Measurements from ENCODE around the gene CHD2.
A peak's percentile ranks its signal among the peaks of the same experiment; 100 is the strongest.

The CHD2 gene

GRCh38 chr15:92906020-92906419 lies 5.9 kb downstream of the CHD2 start:
- H3K36me3 ChIP-seq (ENCODE audit: control insufficient read depth in 2 of 2, insufficient read depth in 2 of 2, low read length in 2 of 2), result peaks cover 0 to 9% of the 10 kb centered on the region in 2 donors
- peaks cover 60 to 78% of the 10 kb centered on the region in 2 donors for H3K4me1 ChIP-seq (ENCODE audit: control insufficient read depth in 2 of 2, insufficient read depth in 2 of 2, low read length in 2 of 2)
- peak overlapping the region in 1 of 2 donors; percentile 80 for H3K9ac ChIP-seq (ENCODE audit: low read depth in 1 of 2, low read length in 2 of 2)
- H3K4me3 ChIP-seq (ENCODE audit: low read length in 2 of 2), result peak overlapping the region; percentile 6 to 72
- H3K27ac ChIP-seq (ENCODE audit: low read depth in 2 of 2, low read length in 2 of 2), result peak overlapping the region; percentile 93 to 99
- no peaks in the 10 kb centered on the region for H3K9me3 ChIP-seq (ENCODE audit: control insufficient read depth in 2 of 2, low read length in 2 of 2)
- H3K27me3 ChIP-seq (ENCODE audit: control insufficient read depth in 2 of 2, insufficient read depth in 2 of 2, low read length in 2 of 2), result no peaks in the 10 kb centered on the region

DNA sequence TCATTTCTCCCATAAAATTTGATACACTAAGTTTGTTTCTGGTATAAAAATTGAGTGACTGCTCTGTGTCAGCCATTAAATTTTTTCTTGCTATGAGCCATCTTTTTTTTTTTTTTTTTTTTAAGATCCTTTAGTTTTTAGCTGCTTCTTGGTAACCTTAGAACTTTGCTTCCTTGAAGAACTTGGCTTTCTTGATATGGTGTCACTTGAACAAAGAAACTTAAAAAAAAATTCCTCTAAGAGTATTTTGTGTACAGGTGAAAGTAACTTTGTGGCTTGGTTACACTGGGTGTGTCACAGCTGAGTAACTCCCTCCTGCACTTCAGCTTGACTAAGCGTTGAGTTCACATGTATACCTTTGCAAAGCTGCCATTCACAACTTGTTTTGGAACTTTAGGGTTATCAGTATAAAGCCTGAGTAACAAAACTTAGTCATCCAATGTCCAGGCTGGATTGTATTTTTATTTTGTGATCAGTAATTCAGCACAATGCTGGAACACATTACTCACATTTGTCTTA lies 6.5 kb downstream of the CHD2 start:
- Histone ChIP-seq H3K27ac (ENCODE audit: low read depth in 2 of 2, low read length in 2 of 2) (peak overlapping the region; percentile 93 to 99), H3K36me3 (ENCODE audit: control insufficient read depth in 2 of 2, insufficient read depth in 2 of 2, low read length in 2 of 2) (peaks cover 0 to 9% of the 10 kb centered on the region in 2 donors), H3K4me3 (ENCODE audit: low read length in 2 of 2) (peak overlapping the region in 1 of 2 donors; percentile 72), H3K9ac (ENCODE audit: low read depth in 1 of 2, low read length in 2 of 2) (peak overlapping the region in 1 of 2 donors; percentile 80), H3K4me1 (ENCODE audit: control insufficient read depth in 2 of 2, insufficient read depth in 2 of 2, low read length in 2 of 2) (peaks cover 63 to 78% of the 10 kb centered on the region in 2 donors), H3K9me3 (ENCODE audit: control insufficient read depth in 2 of 2, low read length in 2 of 2) (no peaks in the 10 kb centered on the region), H3K27me3 (ENCODE audit: control insufficient read depth in 2 of 2, insufficient read depth in 2 of 2, low read length in 2 of 2) (no peaks in the 10 kb centered on the region)

DNA sequence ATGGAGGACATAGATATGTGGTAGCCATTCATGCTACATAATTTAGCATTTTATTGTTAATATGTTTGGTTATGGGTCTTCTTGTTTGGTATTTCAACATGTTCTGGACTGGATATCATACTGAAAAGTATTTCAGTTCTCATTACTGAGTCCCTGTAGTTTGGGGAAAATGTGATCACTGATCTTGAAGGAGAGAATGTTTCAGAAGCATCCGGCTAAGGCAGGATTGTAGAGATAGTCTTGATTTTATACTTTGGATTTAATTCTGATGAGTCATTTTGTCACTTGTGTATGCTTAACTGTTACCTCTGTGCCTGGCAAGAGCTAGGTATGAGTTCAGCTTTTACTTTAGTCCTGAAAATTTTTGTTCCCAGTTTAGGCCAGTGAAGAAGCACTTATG lies 7.1 kb downstream of the CHD2 start:
- H3K27ac ChIP-seq (ENCODE audit: low read depth in 2 of 2, low read length in 2 of 2), result peak overlapping the region; percentile 93 to 99
- peaks cover 0 to 9% of the 10 kb centered on the region in 2 donors for H3K36me3 ChIP-seq (ENCODE audit: control insufficient read depth in 2 of 2, insufficient read depth in 2 of 2, low read length in 2 of 2)
- peak overlapping the region in 1 of 2 donors; percentile 72 for H3K4me3 ChIP-seq (ENCODE audit: low read length in 2 of 2)
- peak overlapping the region; percentile 7 to 80 for H3K9ac ChIP-seq (ENCODE audit: low read depth in 1 of 2, low read length in 2 of 2)
- H3K9me3 ChIP-seq (ENCODE audit: control insufficient read depth in 2 of 2, low read length in 2 of 2), result no peaks in the 10 kb centered on the region
- H3K4me1 ChIP-seq (ENCODE audit: control insufficient read depth in 2 of 2, insufficient read depth in 2 of 2, low read length in 2 of 2), result peaks cover 68 to 76% of the 10 kb centered on the region in 2 donors
- H3K27me3 ChIP-seq (ENCODE audit: control insufficient read depth in 2 of 2, insufficient read depth in 2 of 2, low read length in 2 of 2), result no peaks in the 10 kb centered on the region

- H3K4me3 ChIP-seq (ENCODE audit: low read length in 2 of 2), result peak overlapping the region; percentile 38 to 59
- no peaks in the 10 kb centered on the region for H3K27me3 ChIP-seq (ENCODE audit: control insufficient read depth in 2 of 2, insufficient read depth in 2 of 2, low read length in 2 of 2)
- H3K4me1 ChIP-seq (ENCODE audit: control insufficient read depth in 2 of 2, insufficient read depth in 2 of 2, low read length in 2 of 2), result peaks cover 63 to 76% of the 10 kb centered on the region in 2 donors
- H3K9ac ChIP-seq (ENCODE audit: low read depth in 1 of 2, low read length in 2 of 2), result peak overlapping the region; percentile 34 to 80
- peaks cover 0 to 9% of the 10 kb centered on the region in 2 donors for H3K36me3 ChIP-seq (ENCODE audit: control insufficient read depth in 2 of 2, insufficient read depth in 2 of 2, low read length in 2 of 2)
- peak overlapping the region; percentile 93 to 99 for H3K27ac ChIP-seq (ENCODE audit: low read depth in 2 of 2, low read length in 2 of 2)
- H3K9me3 ChIP-seq (ENCODE audit: control insufficient read depth in 2 of 2, low read length in 2 of 2), result no peaks in the 10 kb centered on the region
Observed at GRCh38 chr15:92907896-92908712, 8.0 kb downstream of the CHD2 start.

DNA sequence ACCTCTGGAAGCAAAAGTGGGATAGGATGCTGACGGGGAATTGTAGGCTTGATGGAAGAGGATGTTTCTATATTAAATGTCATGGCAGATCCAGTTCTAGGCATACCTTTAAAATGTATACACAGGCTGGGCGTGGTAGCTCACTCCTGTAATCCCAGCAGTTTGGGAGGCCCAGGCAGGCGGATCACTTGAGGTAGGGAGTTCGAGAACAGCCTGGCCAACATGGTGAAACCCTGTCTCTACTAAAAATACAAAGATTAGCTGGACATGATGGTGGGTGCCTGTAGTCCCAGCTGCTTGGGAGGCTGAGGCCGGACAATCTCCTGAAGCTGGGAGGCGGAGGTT lies 8.6 kb downstream of the CHD2 start:
- Histone ChIP-seq H3K9me3 (ENCODE audit: control insufficient read depth in 2 of 2, low read length in 2 of 2) (no peaks in the 10 kb centered on the region), H3K27ac (ENCODE audit: low read depth in 2 of 2, low read length in 2 of 2) (peak overlapping the region; percentile 93 to 99), H3K27me3 (ENCODE audit: control insufficient read depth in 2 of 2, insufficient read depth in 2 of 2, low read length in 2 of 2) (no peaks in the 10 kb centered on the region), H3K4me3 (ENCODE audit: low read length in 2 of 2) (peak overlapping the region; percentile 38 to 59), H3K36me3 (ENCODE audit: control insufficient read depth in 2 of 2, insufficient read depth in 2 of 2, low read length in 2 of 2) (peaks cover 0 to 9% of the 10 kb centered on the region in 2 donors), H3K4me1 (ENCODE audit: control insufficient read depth in 2 of 2, insufficient read depth in 2 of 2, low read length in 2 of 2) (peaks cover 67 to 76% of the 10 kb centered on the region in 2 donors), H3K9ac (ENCODE audit: low read depth in 1 of 2, low read length in 2 of 2) (peak overlapping the region; percentile 34 to 35)

- peaks cover 73 to 78% of the 10 kb centered on the region in 2 donors for H3K4me1 ChIP-seq (ENCODE audit: control insufficient read depth in 2 of 2, insufficient read depth in 2 of 2, low read length in 2 of 2)
- no peaks in the 10 kb centered on the region for H3K9me3 ChIP-seq (ENCODE audit: control insufficient read depth in 2 of 2, low read length in 2 of 2)
- no peak overlapping the region for H3K4me3 ChIP-seq (ENCODE audit: low read length in 2 of 2)
- H3K9ac ChIP-seq (ENCODE audit: low read depth in 1 of 2, low read length in 2 of 2), result peak overlapping the region in 1 of 2 donors; percentile 7
- H3K27me3 ChIP-seq (ENCODE audit: control insufficient read depth in 2 of 2, insufficient read depth in 2 of 2, low read length in 2 of 2), result no peaks in the 10 kb centered on the region
- H3K36me3 ChIP-seq (ENCODE audit: control insufficient read depth in 2 of 2, insufficient read depth in 2 of 2, low read length in 2 of 2), result peaks cover 0 to 9% of the 10 kb centered on the region in 2 donors
- peak overlapping the region; percentile 41 to 93 for H3K27ac ChIP-seq (ENCODE audit: low read depth in 2 of 2, low read length in 2 of 2)
Observed at GRCh38 chr15:92909136-92909781, 9.1 kb downstream of the CHD2 start.

DNA sequence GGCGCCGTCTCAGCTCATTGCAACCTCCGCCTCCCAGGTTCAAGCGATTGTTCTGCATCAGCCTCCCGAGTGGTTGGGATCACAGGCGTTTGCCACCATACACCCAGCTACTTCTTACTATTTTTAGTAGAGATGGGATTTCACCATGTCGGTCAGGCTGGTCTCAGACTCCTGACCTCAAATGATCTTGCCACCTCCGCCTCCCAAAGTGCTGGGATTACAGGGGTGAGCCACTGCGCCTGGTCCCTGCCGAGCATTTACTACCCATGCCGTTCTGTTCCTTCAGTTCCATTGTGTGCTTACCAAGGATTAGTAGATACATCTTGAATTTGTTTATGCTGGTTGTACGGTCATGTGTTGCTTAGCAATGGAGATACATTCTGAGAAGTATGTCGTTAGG lies 10.3 kb downstream of the CHD2 start:
- H3K9ac ChIP-seq (ENCODE audit: low read depth in 1 of 2, low read length in 2 of 2), result no peak overlapping the region
- peak overlapping the region in 1 of 2 donors; percentile 1 for H3K27ac ChIP-seq (ENCODE audit: low read depth in 2 of 2, low read length in 2 of 2)
- peaks cover 72 to 76% of the 10 kb centered on the region in 2 donors for H3K4me1 ChIP-seq (ENCODE audit: control insufficient read depth in 2 of 2, insufficient read depth in 2 of 2, low read length in 2 of 2)
- no peak overlapping the region for H3K4me3 ChIP-seq (ENCODE audit: low read length in 2 of 2)
- peaks cover 0 to 9% of the 10 kb centered on the region in 2 donors for H3K36me3 ChIP-seq (ENCODE audit: control insufficient read depth in 2 of 2, insufficient read depth in 2 of 2, low read length in 2 of 2)
- no peaks in the 10 kb centered on the region for H3K9me3 ChIP-seq (ENCODE audit: control insufficient read depth in 2 of 2, low read length in 2 of 2)
- H3K27me3 ChIP-seq (ENCODE audit: control insufficient read depth in 2 of 2, insufficient read depth in 2 of 2, low read length in 2 of 2), result no peaks in the 10 kb centered on the region

DNA sequence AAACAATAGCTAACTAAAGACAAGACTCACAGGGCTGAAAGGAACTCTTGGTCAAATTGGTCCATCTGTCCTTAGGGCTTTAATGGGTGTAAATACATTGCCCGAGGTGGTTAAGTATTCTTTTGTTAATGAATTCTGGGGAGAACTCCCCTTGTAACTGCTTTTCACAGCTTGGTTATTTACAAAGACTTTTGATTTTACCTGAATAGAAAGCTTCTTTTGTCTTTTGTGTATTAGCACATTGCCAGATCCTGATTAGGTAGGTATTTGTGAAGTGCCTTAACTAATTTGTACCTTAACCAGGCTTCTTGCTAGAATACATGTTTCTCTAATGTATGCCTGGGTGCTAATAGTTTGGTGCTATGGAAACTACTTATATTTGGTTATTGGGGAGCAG lies 14.0 kb downstream of the CHD2 start:
- Histone ChIP-seq H3K9ac (ENCODE audit: low read depth in 1 of 2, low read length in 2 of 2) (peak overlapping the region in 1 of 2 donors; percentile 8), H3K4me1 (ENCODE audit: control insufficient read depth in 2 of 2, insufficient read depth in 2 of 2, low read length in 2 of 2) (peaks cover 40 to 48% of the 10 kb centered on the region in 2 donors), H3K36me3 (ENCODE audit: control insufficient read depth in 2 of 2, insufficient read depth in 2 of 2, low read length in 2 of 2) (peaks cover 0 to 12% of the 10 kb centered on the region in 2 donors), H3K4me3 (ENCODE audit: low read length in 2 of 2) (no peak overlapping the region), H3K9me3 (ENCODE audit: control insufficient read depth in 2 of 2, low read length in 2 of 2) (no peaks in the 10 kb centered on the region), H3K27me3 (ENCODE audit: control insufficient read depth in 2 of 2, insufficient read depth in 2 of 2, low read length in 2 of 2) (no peaks in the 10 kb centered on the region), H3K27ac (ENCODE audit: low read depth in 2 of 2, low read length in 2 of 2) (peak overlapping the region; percentile 65 to 88)

DNA sequence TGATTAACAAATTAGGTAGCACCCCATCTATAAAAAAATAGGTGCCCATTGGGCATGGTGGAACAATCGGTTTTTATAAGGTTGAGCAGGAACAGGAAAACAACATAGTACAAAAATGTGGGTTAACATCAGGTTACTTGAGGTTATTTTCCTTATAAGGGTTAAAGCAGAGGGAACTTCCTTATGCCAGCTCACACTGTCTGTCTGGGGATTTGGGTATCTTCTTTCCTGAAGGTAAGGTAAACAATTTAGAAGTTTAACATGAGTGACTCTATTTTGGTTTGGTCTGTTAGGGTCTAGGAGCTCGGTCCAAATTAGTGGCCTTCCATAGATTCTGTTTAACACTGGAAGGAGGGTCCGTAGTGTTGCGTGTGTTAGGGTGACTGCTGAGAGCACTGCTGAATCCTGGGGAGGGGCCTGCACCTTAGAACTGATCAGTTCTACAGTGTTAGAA lies 14.7 kb downstream of the CHD2 start:
- H3K36me3 ChIP-seq (ENCODE audit: control insufficient read depth in 2 of 2, insufficient read depth in 2 of 2, low read length in 2 of 2), result peaks cover 0 to 9% of the 10 kb centered on the region in 2 donors
- H3K27ac ChIP-seq (ENCODE audit: low read depth in 2 of 2, low read length in 2 of 2), result peak overlapping the region; percentile 65 to 88
- no peaks in the 10 kb centered on the region for H3K27me3 ChIP-seq (ENCODE audit: control insufficient read depth in 2 of 2, insufficient read depth in 2 of 2, low read length in 2 of 2)
- peak overlapping the region in 1 of 2 donors; percentile 51 for H3K4me3 ChIP-seq (ENCODE audit: low read length in 2 of 2)
- H3K4me1 ChIP-seq (ENCODE audit: control insufficient read depth in 2 of 2, insufficient read depth in 2 of 2, low read length in 2 of 2), result peaks cover 38 to 44% of the 10 kb centered on the region in 2 donors
- peak overlapping the region; percentile 32 to 54 for H3K9ac ChIP-seq (ENCODE audit: low read depth in 1 of 2, low read length in 2 of 2)
- H3K9me3 ChIP-seq (ENCODE audit: control insufficient read depth in 2 of 2, low read length in 2 of 2), result no peaks in the 10 kb centered on the region
